ENCODE data around the gene CCSER2.
"Not testable (repeated sequence)": the region's sequence is repeated elsewhere in the genome, so short reads cannot be mapped to it uniquely, and the experiment has no call there.

Gene CCSER2

GRCh38 chr10:84317174-84317573, 11.2 kb upstream of the CCSER2 start:
- no peak for DNase-seq

GRCh38 chr10:84321902-84322301, 6.5 kb upstream of the CCSER2 start:
- no peak for DNase-seq

GRCh38 chr10:84323566-84323965, 4.8 kb upstream of the CCSER2 start:
- not testable (repeated sequence) for DNase-seq

GRCh38 chr10:84326995-84327394, 1.4 kb upstream of the CCSER2 start:
- not testable (repeated sequence) for DNase-seq

GRCh38 chr10:84329196-84329611, 815 bp downstream of the CCSER2 start:
- peak; percentile 21 for DNase-seq

- DNase-seq = no peak
Observed at GRCh38 chr10:84329986-84330651, 1.7 kb downstream of the CCSER2 start.

- DNase-seq = no peak
Observed at GRCh38 chr10:84331091-84331490, 2.7 kb downstream of the CCSER2 start.

GRCh38 chr10:84333864-84334451, 5.6 kb downstream of the CCSER2 start:
- peak; percentile 48 for DNase-seq

- DNase-seq = peak; percentile 40
Observed at GRCh38 chr10:84334811-84335210, 6.4 kb downstream of the CCSER2 start.

- no peak for DNase-seq
Observed at GRCh38 chr10:84335516-84335915, 7.1 kb downstream of the CCSER2 start.

GRCh38 chr10:84336406-84337090, 8.2 kb downstream of the CCSER2 start:
- DNase-seq = no peak

GRCh38 chr10:84337199-84337598, 8.8 kb downstream of the CCSER2 start:
- no peak for DNase-seq

GRCh38 chr10:84339025-84339424, 10.6 kb downstream of the CCSER2 start:
- no peak for DNase-seq

- DNase-seq = no peak
Observed at GRCh38 chr10:84340187-84340586, 11.8 kb downstream of the CCSER2 start.

GRCh38 chr10:84340632-84341537, 12.5 kb downstream of the CCSER2 start:
- no peak for DNase-seq

- DNase-seq = no peak
Observed at GRCh38 chr10:84341538-84341856, 13.1 kb downstream of the CCSER2 start.

- no peak for DNase-seq
Observed at GRCh38 chr10:84341983-84342382, 13.6 kb downstream of the CCSER2 start.

- no peak for DNase-seq
Observed at GRCh38 chr10:84342584-84342983, 14.2 kb downstream of the CCSER2 start.

- no peak for DNase-seq
Observed at GRCh38 chr10:84343831-84344230, 15.4 kb downstream of the CCSER2 start.

- no peak for DNase-seq
Observed at GRCh38 chr10:84344526-84344925, 16.1 kb downstream of the CCSER2 start.

GRCh38 chr10:84347575-84348002, 19.2 kb downstream of the CCSER2 start:
- not testable (repeated sequence) for DNase-seq

GRCh38 chr10:84348447-84348846, 20.1 kb downstream of the CCSER2 start:
- no peak for DNase-seq

GRCh38 chr10:84348860-84349259, 20.5 kb downstream of the CCSER2 start:
- DNase-seq = no peak

All from NCI-H1694 (cell line).